DOHH2 (cell line): ENCODE results near the gene DYNC1I1.

ENCODE experiments used
- H3F3A ChIP-seq: fragments of 200-600 bp; sonication (generic), shearing (Covaris generic); 2 replicates; pipeline ENCODE4 v1.6.0; 2016; ENCODE audit warnings: antibody characterized with exemption, mild to moderate bottlenecking; ENCODE audit not compliant: control insufficient read depth, insufficient read depth
- H3K27ac ChIP-seq: fragments of 200-600 bp; sonication (generic); 2 replicates; pipeline ENCODE4 v1.5.1; 2014; ENCODE audit warnings: low read depth, mild to moderate bottlenecking, low read length, moderate library complexity
- H3K27me3 ChIP-seq: fragments of 200-600 bp; sonication (generic); 2 replicates; pipeline ENCODE4 v1.6.1; 2014; ENCODE audit warnings: mild to moderate bottlenecking, low read length, mixed read lengths; ENCODE audit not compliant: control insufficient read depth
- H3K36me3 ChIP-seq: fragments of 200-600 bp; sonication (generic); 2 replicates; pipeline ENCODE4 v1.6.1; 2014; ENCODE audit warnings: mild to moderate bottlenecking, low read length, moderate library complexity, mixed read lengths; ENCODE audit not compliant: control insufficient read depth
- H3K4me1 ChIP-seq: fragments of 200-600 bp; sonication (generic); 2 replicates; pipeline ENCODE4 v1.6.1; 2014; ENCODE audit warnings: mild to moderate bottlenecking, low read length, mixed read lengths; ENCODE audit not compliant: control insufficient read depth
- H3K4me2 ChIP-seq: fragments of 200-600 bp; sonication (generic); 2 replicates; pipeline ENCODE4 v1.6.0; 2014; ENCODE audit warnings: mild to moderate bottlenecking, low read length, moderate library complexity
- H3K4me3 ChIP-seq: fragments of 200-600 bp; sonication (generic); 2 replicates; pipeline ENCODE4 v1.5.1; 2014; ENCODE audit warnings: mild to moderate bottlenecking, low read length, mixed read lengths
- H3K79me2 ChIP-seq: fragments of 200-600 bp; sonication (generic); 2 replicates; pipeline ENCODE4 v1.6.1; 2014; ENCODE audit warnings: mild to moderate bottlenecking, low read length, mixed read lengths; ENCODE audit not compliant: control insufficient read depth
- H3K9me2 ChIP-seq: fragments of 200-600 bp; sonication (generic); replicated peaks from 2 replicates; pipeline ENCODE4 v1.6.1; 2014; ENCODE audit warnings: mild to moderate bottlenecking, low read length, mixed read lengths; ENCODE audit not compliant: control insufficient read depth
- H3K9me3 ChIP-seq: fragments of 200-600 bp; sonication (generic); 2 replicates; pipeline ENCODE4 v1.6.1; 2014; ENCODE audit warnings: antibody characterized with exemption, low read length, mixed read lengths; ENCODE audit not compliant: control insufficient read depth, insufficient read depth
- H4K20me1 ChIP-seq: fragments of 200-600 bp; sonication (generic); 2 replicates; pipeline ENCODE4 v1.6.0; 2014; ENCODE audit warnings: low read depth, mild to moderate bottlenecking, antibody characterized with exemption, low read length, moderate library complexity; ENCODE audit not compliant: control insufficient read depth, insufficient read depth
- CTCF ChIP-seq: fragments of 200-600 bp; sonication (generic); IDR thresholded peaks from one replicate; pipeline ENCODE4 v1.5.1; 2014; ENCODE audit warnings: antibody characterized with exemption, mild to moderate bottlenecking, low read depth, low read length; ENCODE audit not compliant: poor library complexity, severe bottlenecking
- EZH2phosphoT487 ChIP-seq: fragments of 200-600 bp; sonication (generic); IDR thresholded peaks from 2 replicates; pipeline ENCODE4 v1.6.1; 2017; ENCODE audit warnings: borderline replicate concordance, mild to moderate bottlenecking, antibody characterized with exemption, low read length, moderate library complexity, mixed read lengths

DYNC1I1 gene

DNA sequence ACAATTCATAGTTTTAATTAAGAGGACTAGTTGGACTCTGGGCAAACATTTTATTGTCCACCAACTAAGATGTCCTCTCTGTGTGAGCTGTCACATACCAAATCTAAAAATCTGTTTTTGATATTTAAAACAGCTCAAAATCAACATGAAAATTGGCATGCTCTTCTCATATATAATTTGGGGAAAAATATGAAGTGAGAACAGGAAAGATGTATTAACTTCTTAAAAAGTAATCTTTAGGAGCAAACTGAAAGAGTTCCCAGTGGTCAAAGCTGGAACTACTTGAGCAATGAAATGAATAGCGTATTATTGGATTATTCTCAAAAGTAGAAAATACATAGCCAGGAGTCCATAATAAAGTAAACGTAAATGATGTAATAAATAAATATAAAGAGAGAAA is 147.2 kb downstream of the DYNC1I1 start:
- H3K4me2 ChIP-seq = no peak overlapping the region
- no peak overlapping the region for H3K27ac ChIP-seq
- no peaks in the 10 kb centered on the region for H3K4me1 ChIP-seq
- no peak overlapping the region for H3K4me3 ChIP-seq
- TF ChIP-seq CTCF (no peak), EZH2phosphoT487 (no peak)
- H3K9me2 ChIP-seq = no peaks in the 10 kb centered on the region
- no peaks in the 10 kb centered on the region for H3K27me3 ChIP-seq
- H3K36me3 ChIP-seq = no peaks in the 10 kb centered on the region
- H4K20me1 ChIP-seq = no peaks in the 10 kb centered on the region
- H3F3A ChIP-seq = no peaks in the 10 kb centered on the region
- H3K9me3 ChIP-seq = no peaks in the 10 kb centered on the region
- no peaks in the 10 kb centered on the region for H3K79me2 ChIP-seq

DNA sequence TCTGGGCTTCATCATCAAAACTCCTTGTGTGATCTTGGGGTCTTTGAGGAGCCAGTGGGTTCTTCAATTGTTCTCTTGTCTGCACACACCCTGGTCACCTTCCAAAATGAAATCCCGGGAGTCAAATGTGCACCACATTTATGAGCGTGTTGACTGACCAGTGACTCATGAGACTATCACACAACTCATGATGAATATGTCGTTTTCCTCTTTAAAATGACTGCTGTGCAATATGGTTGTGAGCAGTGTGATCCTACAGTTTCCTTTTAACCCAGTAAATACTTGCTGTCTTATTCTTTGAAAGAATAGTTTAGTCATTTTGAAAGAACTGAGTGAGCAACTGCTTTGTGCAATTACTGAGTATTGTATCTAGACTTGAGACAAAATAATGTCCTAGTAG is 149.2 kb downstream of the DYNC1I1 start:
- no peak overlapping the region for H3K4me2 ChIP-seq
- no peaks in the 10 kb centered on the region for H3K9me2 ChIP-seq
- no peak overlapping the region for H3K27ac ChIP-seq
- H4K20me1 ChIP-seq = no peaks in the 10 kb centered on the region
- H3K79me2 ChIP-seq = no peaks in the 10 kb centered on the region
- no peaks in the 10 kb centered on the region for H3K36me3 ChIP-seq
- no peaks in the 10 kb centered on the region for H3F3A ChIP-seq
- H3K4me3 ChIP-seq = no peak overlapping the region
- H3K4me1 ChIP-seq = no peaks in the 10 kb centered on the region
- TF ChIP-seq CTCF (no peak), EZH2phosphoT487 (no peak)
- H3K27me3 ChIP-seq = no peaks in the 10 kb centered on the region
- no peaks in the 10 kb centered on the region for H3K9me3 ChIP-seq

- H3K36me3 ChIP-seq = no peaks in the 10 kb centered on the region
- no peaks in the 10 kb centered on the region for H4K20me1 ChIP-seq
- H3F3A ChIP-seq = no peaks in the 10 kb centered on the region
- TF ChIP-seq CTCF = no peak
- H3K27me3 ChIP-seq = no peaks in the 10 kb centered on the region
- H3K9me2 ChIP-seq = no peaks in the 10 kb centered on the region
- H3K4me3 ChIP-seq = no peak overlapping the region
- no peak overlapping the region for H3K27ac ChIP-seq
- H3K4me2 ChIP-seq = no peak overlapping the region
- H3K9me3 ChIP-seq = no peaks in the 10 kb centered on the region
- H3K79me2 ChIP-seq = no peaks in the 10 kb centered on the region
- no peaks in the 10 kb centered on the region for H3K4me1 ChIP-seq
Observed at GRCh38 chr7:95922191-95922590, 149.8 kb downstream of the DYNC1I1 start.

- no peak overlapping the region for H3K4me3 ChIP-seq
- H3K9me2 ChIP-seq = no peaks in the 10 kb centered on the region
- no peaks in the 10 kb centered on the region for H3K4me1 ChIP-seq
- H3K27me3 ChIP-seq = no peaks in the 10 kb centered on the region
- H4K20me1 ChIP-seq = no peaks in the 10 kb centered on the region; the same call in 1 of the 2 replicates
- no peak overlapping the region for H3K4me2 ChIP-seq
- H3K27ac ChIP-seq = no peak overlapping the region
- no peak for TF ChIP-seq CTCF
- no peaks in the 10 kb centered on the region for H3K36me3 ChIP-seq
- H3K79me2 ChIP-seq = no peaks in the 10 kb centered on the region
- H3K9me3 ChIP-seq = no peaks in the 10 kb centered on the region
- no peaks in the 10 kb centered on the region for H3F3A ChIP-seq
Observed at GRCh38 chr7:95925236-95925635, 152.9 kb downstream of the DYNC1I1 start.
